CD4-positive, alpha-beta T cell treated with Interleukin-12 subunit alpha and Interleukin-12 subunit beta, for 1 hour (primary cell): ENCODE results near the gene KCNN3.
A peak's percentile ranks its signal among the peaks of the same experiment; 100 is the strongest.

ENCODE experiments used
- DNase-seq: peaks from one replicate; pipeline ENCODE4 v3.0.0-alpha.2; 2020

Gene KCNN3

GRCh38 chr1:154810571-154810970, 59.5 kb downstream of the KCNN3 start:
- DNase-seq = no peak

DNA sequence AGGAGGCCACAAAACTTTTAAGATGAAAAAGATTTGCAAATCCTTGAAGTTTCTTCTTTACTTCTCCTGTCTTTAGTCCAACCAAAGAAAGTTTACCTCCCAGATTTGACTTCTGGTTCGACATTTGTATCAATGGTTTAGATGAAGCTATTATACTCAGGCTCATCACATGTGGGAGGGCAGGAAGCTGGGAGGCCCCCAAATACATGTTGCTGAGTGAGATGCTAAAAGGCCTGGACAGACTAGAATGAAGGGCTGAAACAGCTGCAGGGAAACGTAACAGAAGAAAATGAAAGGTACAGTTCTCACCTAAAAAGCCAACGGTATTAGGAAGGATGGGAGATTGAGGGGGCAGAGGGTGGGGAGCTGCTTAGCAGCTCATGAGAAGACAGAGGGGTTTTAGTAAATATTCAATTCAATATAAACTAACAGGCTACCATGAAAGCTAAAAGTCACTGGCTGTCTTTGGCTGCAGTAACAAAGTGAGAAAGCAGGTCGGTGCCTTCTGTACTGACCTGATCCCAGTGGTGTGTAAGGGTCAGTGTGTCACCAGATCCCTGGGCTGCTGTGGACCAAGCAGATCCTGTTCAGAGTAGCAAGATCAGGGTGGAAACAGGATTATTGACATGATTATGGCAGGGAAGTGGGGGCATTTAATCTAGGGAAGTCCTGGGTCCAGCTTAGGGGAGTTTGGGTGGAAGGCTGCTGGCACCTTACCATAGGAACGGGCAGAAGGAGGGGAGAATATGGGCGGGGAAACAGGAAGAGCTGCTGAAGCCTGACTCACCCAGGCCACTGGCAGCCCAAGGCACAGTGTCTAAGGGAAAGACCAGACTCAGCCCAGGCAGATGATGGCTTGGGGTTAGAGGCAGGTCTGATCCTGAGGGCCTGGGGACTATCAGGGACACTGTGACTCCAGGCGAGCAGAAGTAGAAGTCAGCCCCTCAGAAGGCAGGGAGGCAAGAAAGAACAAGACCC, 60.4 kb downstream of the KCNN3 start:
- no peak for DNase-seq

GRCh38 chr1:154808909-154809262, 61.2 kb downstream of the KCNN3 start:
- no peak for DNase-seq

GRCh38 chr1:154808261-154808908, 61.7 kb downstream of the KCNN3 start:
- no peak for DNase-seq

GRCh38 chr1:154807048-154807591, 63.0 kb downstream of the KCNN3 start:
- DNase-seq = no peak

DNA sequence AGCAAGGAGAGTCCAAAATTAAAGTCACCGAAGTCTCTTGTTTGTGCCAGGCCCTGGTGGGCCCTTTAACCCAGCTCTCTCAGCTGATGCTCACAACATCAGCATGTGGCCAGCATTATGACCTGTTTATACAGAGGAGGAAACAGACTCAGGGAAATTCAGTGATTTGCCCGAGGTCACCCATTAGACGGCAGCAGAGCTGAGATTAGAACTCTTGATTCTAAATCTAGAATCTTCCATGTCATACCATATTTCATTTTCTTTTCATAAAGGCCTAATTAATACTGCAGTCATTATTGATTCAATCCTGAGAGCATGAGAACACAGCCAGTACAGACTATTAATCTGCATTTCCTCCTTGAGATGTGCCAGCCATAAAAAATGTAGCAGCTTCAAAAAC, 63.7 kb downstream of the KCNN3 start:
- no peak for DNase-seq

GRCh38 chr1:154802982-154803920, 66.8 kb downstream of the KCNN3 start:
- DNase-seq = no peak

GRCh38 chr1:154802336-154802969, 67.6 kb downstream of the KCNN3 start:
- DNase-seq = no peak

DNA sequence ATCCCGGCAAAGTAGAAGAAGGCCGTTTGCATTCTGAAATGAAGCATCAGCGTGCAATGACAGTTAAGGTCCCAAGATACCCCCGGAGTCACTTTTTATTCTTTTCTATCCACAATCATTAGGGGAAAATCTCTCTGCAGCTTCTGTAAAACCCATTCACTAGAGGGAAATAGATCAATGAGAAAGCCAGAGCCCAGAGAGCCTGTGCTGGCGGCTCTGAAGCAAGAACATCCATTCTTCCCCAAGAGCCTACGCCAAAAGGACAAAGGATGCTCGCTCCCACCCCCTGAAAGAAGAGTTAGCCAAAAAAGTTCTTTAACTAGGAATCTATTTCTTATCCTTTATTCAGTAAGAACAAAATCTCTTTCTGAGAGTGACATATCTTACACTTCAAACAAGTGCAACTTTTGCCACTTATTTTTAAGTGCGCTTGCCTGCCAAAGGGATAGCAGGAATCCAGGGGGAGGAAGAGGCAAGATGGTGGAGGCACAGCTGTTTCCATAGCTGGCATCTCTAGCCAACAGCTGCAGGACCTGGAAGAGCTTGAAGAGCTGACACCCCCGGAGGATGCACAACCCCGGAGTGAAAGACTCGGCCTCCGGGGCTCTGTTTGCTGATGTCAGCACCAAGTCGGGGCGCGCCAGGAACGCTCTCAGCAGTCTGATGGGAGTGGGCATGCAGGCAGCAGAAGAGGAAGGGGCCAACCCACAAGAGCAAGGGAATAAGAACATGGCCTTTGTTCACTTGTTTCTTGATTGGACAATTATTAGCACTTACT, 68.7 kb downstream of the KCNN3 start:
- DNase-seq = no peak

- DNase-seq = no peak
Observed at GRCh38 chr1:154799188-154799587, 70.9 kb downstream of the KCNN3 start.

DNA sequence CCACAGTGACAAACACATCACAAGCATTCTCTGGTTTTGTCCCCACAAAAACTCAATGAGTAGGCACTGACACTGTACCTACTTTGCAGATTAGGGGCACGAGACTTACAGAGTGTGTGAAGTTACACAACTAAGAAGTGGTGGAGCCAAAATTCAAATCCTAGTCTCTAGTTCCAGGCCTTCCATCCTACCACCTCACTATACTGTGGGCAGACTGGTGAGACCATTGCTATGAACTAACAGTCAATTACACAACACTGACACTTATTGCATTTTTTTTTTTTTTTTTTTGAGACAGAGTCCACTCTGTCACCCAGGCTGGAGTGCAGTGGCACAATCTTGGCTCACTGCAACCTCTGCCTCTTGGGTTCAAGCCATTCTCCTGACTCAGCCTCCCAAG, 71.4 kb downstream of the KCNN3 start:
- DNase-seq = no peak

DNA sequence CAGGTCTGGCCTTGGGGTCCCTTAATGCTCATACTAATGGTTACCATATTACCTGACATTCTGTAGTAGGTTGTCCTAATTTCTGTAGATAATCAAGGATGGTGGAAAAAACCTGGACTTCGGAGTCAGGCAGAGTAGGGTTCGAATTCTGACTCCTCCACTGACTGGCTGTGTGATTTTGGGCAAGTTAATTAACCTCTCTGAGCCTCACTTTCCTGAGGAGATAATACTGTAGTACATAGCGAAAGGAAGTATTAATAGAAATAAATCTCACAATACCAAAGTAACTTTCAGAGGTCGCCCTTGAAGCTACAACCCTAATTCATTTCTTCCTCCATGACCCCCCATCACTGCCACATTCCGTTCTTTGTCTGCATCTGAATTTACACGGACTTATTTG, 72.9 kb downstream of the KCNN3 start:
- no peak for DNase-seq

- DNase-seq = no peak
Observed at GRCh38 chr1:154796303-154796892, 73.7 kb downstream of the KCNN3 start.

DNA sequence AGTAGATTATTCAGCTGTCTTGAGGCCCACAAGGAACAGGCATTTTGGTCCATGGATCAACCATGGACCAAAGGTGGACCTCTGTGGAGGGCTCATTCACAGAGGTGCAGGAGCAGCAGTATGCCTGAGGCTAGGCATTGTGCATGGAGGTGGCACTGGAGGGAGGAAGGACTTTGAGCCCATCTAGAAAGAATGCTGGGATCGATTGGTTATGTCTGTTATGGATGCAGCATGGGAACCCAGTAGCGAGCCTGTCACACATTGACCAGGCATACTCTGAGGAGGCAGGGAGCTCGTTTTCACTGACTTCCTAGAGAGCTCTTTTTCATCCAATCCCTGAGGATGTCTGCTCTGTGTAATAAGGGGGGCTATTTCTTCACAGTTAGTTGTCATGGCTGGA, 75.5 kb downstream of the KCNN3 start:
- no peak for DNase-seq

DNA sequence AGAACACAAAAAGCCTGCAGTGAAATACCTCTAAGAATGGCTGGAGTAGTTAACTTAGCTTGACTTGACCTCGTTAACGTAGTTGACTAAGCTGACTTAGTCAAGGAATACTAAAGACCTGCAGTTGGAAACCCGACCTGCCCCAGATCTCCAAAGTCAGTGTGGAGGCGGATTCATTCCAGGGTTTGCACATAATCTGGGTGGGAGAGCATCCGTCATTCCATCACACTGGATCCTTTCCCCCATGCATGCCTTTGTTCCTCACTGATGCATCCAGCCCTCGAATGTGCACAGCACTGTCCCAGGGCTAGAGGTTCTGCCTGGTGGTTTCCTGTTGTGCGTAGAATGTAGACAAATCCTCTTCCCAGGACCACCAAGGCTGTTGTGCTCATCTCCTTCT, 76.4 kb downstream of the KCNN3 start:
- no peak for DNase-seq

GRCh38 chr1:154792899-154793298, 77.2 kb downstream of the KCNN3 start:
- DNase-seq = no peak

DNA sequence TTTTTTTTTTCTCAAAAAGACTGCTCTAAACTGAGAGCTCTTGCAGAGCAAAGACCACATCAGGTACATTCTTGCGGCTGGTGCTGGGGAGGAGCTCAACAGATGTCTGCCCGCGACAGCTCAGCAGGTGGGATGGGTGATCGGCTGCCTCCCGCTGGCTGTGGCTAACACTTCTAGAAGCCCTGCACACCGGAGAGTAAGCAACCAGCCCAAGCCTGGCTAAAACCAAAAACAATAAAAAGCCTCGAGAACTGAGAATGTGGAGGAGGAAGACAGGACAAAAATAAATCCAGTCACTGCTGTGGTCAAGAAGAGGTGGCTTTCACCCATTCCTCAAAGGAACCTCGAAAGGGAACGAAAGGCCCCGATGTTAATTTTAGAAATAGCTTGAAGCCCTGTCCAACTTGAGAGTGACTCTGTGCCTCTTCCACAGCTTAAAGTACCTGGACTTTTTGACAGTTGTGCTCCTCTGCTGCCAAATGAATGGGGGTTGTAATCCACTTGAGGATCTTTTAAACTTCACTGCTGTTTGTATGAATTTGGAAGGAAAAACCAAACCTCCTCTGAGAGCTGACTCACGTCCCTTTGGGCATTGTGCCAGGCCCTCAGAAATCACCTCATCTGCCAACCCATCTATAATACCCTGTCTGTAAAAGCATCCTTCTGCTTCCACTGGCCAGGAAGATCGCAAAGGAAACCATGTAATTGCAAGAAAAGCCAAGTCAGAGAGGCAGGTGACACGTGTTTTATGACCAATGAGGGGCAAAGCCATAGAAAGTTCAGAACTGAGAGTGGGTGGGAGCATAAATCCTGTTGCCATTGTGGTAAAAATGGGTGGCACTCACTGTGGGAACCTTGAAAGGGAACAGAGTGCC, 78.6 kb downstream of the KCNN3 start:
- DNase-seq = peak; percentile 83

DNA sequence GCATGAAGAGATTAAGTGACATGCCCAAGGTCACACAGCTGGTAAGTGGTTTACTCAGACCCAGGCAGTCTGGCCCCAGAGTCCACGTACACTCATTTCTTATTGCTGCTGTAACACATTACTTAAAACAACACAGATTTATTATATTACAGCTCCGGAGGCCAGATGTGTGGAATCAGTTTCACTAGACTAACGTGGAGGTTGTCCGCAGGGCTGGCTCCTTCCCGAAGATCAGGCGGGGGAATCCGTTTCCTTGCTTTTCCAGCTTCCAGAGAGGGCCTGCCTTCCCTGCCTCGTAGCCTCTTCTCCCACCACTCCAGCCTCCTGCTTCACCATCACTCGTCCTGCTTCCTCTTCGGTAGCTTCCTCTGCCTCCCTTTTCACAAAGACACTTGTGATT, 81.2 kb downstream of the KCNN3 start:
- DNase-seq = no peak

- no peak for DNase-seq
Observed at GRCh38 chr1:154788110-154788870, 81.8 kb downstream of the KCNN3 start.
